Dermis blood vessel endothelial cell (primary cell): ENCODE results near the gene DVL2. TPM values are rescaled to one million over a fixed set of nuclear protein-coding genes. Genes with fewer than 3 reads are reported as not detected.

Experiments used
- total RNA-seq: library from RNA; depleted of rRNA; stranded (reverse); fragments of >200 nt; gene quantifications from 2 replicates; pipeline ENCODE4 v1.2.3, GENCODE V29; 2014

Gene DVL2
- total RNA-seq, 1 donor from 2014 or later = 32.8 TPM

Other genes starting within 250 kb of the DVL2 start
- gene ALOX12, start 238.5 kb downstream of the DVL2 start, total RNA-seq = not detected in 2 replicates
- gene RNASEK, start 221.9 kb downstream of the DVL2 start, total RNA-seq = 28.1 and 47.9 TPM in 2 replicates
- 86.6 and 140 TPM in 2 replicates for gene BCL6B, start 211.5 kb downstream of the DVL2 start, total RNA-seq
- 1.7 and 2.2 TPM in 2 replicates for gene SLC16A13, start 198.5 kb downstream of the DVL2 start, total RNA-seq
- gene SLC16A11, start 190.4 kb downstream of the DVL2 start, total RNA-seq = 1.1 and 1.5 TPM in 2 replicates
- 0.60 and 1.5 TPM in 2 replicates for gene CLEC10A, start 154.3 kb downstream of the DVL2 start, total RNA-seq
- gene ASGR2, start 119.7 kb downstream of the DVL2 start, total RNA-seq = not detected in 2 replicates
- 9.5 and 18.2 TPM in 2 replicates for gene ASGR1, start 55.1 kb downstream of the DVL2 start, total RNA-seq
- gene DLG4, start 14.7 kb downstream of the DVL2 start, total RNA-seq = 13.4 and 21.5 TPM in 2 replicates
- gene ACADVL, start 14.6 kb downstream of the DVL2 start, total RNA-seq = 196 and 385 TPM in 2 replicates
- 41.4 and 42.8 TPM in 2 replicates for gene PHF23, start 4.9 kb upstream of the DVL2 start, total RNA-seq
- gene GABARAP, start 7.9 kb upstream of the DVL2 start, total RNA-seq = 148 and 196 TPM in 2 replicates
- 25.2 and 56.5 TPM in 2 replicates for gene CTDNEP1, start 17.2 kb upstream of the DVL2 start, total RNA-seq
- 33.0 and 52.2 TPM in 2 replicates for gene ELP5, start 17.7 kb upstream of the DVL2 start, total RNA-seq
- 2.4 and 5.3 TPM in 2 replicates for gene CLDN7, start 28.0 kb upstream of the DVL2 start, total RNA-seq
- gene SLC2A4, start 47.2 kb upstream of the DVL2 start, total RNA-seq = 0.28 and 0.34 TPM in 2 replicates
- 0.17 TPM in 1 of 2 replicates, not detected in the other for gene YBX2, start 60.1 kb upstream of the DVL2 start, total RNA-seq
- 416 and 525 TPM in 2 replicates for gene EIF5A, start 73.1 kb upstream of the DVL2 start, total RNA-seq
- 45.2 and 45.6 TPM in 2 replicates for gene GPS2, start 80.8 kb upstream of the DVL2 start, total RNA-seq
- gene NEURL4, start 94.8 kb upstream of the DVL2 start, total RNA-seq = 17.3 and 23.3 TPM in 2 replicates
- gene ACAP1, start 102.0 kb upstream of the DVL2 start, total RNA-seq = not detected in 2 replicates
- 2.6 and 3.2 TPM in 2 replicates for gene KCTD11, start 117.6 kb upstream of the DVL2 start, total RNA-seq
- gene TMEM95, start 120.6 kb upstream of the DVL2 start, total RNA-seq = not detected in 2 replicates
- gene TNK1, start 146.6 kb upstream of the DVL2 start, total RNA-seq = 2.2 and 3.6 TPM in 2 replicates
- 21.3 and 34.1 TPM in 2 replicates for gene PLSCR3, start 160.0 kb upstream of the DVL2 start, total RNA-seq
- 59.2 and 112 TPM in 2 replicates for gene TMEM256, start 169.6 kb upstream of the DVL2 start, total RNA-seq
- 2.7 and 5.5 TPM in 2 replicates for gene NLGN2, start 173.3 kb upstream of the DVL2 start, total RNA-seq
- gene SPEM1, start 185.8 kb upstream of the DVL2 start, total RNA-seq = not detected in 2 replicates
- gene SPEM2, start 191.1 kb upstream of the DVL2 start, total RNA-seq = not detected in 2 replicates
- gene SPEM3, start 194.3 kb upstream of the DVL2 start, total RNA-seq = not detected in 2 replicates
- gene TMEM102, start 200.9 kb upstream of the DVL2 start, total RNA-seq = 11.3 and 12.9 TPM in 2 replicates
- gene FGF11, start 205.0 kb upstream of the DVL2 start, total RNA-seq = 0.28 and 0.51 TPM in 2 replicates
- gene CHRNB1, start 210.5 kb upstream of the DVL2 start, total RNA-seq = 4.6 and 5.8 TPM in 2 replicates
- 10.4 and 16.4 TPM in 2 replicates for gene ZBTB4, start 245.1 kb upstream of the DVL2 start, total RNA-seq
- not detected in 2 replicates for gene SLC35G6, start 246.9 kb upstream of the DVL2 start, total RNA-seq
- gene POLR2A, start 249.8 kb upstream of the DVL2 start, total RNA-seq = 81.2 and 139 TPM in 2 replicates